Fibroblast of pulmonary artery (primary cell): Measurements from ENCODE around the gene ZFHX3.
A peak's percentile ranks its signal among the peaks of the same experiment; 100 is the strongest.

Source experiments
- DNase-seq: peaks from one replicate; pipeline ENCODE4 v3.0.0-alpha.2; 2010; ENCODE audit warnings: low read depth
- H3K4me3 ChIP-seq: replicated peaks from 2 replicates; pipeline ENCODE4 v1.5.1; 2011; ENCODE audit warnings: low read depth, mild to moderate bottlenecking, control low read depth, low read length, moderate library complexity
- TF ChIP-seq, protein P1 (sequence below): IDR thresholded peaks from 2 replicates; pipeline ENCODE4 v1.5.1; 2011; ENCODE audit warnings: mild to moderate bottlenecking, control low read depth, low read length, inconsistent platforms; ENCODE audit errors: missing control alignments

ZFHX3 gene

DNA sequence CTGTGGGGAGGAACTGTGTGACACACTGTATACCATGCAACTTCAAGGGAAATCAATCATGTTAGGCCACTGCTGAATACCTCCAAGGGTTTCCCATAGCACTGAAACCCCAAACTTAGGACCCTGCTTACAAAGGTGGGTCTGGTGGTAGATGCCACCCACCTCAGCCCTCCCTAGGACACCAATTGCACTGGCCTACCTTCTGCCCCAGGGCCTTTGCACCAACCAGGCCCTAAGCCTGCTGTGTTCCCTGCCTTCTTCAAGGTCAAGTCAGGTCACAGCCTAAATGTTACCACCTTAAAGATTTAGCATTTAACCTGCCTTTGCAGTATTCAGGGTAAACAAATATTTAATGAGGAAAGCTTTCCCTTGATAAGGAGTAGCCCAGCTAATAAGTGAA, 185.8 kb downstream of the ZFHX3 start:
- no peak for DNase-seq
- no peak overlapping the region for H3K4me3 ChIP-seq
- TF ChIP-seq, protein P1, sequence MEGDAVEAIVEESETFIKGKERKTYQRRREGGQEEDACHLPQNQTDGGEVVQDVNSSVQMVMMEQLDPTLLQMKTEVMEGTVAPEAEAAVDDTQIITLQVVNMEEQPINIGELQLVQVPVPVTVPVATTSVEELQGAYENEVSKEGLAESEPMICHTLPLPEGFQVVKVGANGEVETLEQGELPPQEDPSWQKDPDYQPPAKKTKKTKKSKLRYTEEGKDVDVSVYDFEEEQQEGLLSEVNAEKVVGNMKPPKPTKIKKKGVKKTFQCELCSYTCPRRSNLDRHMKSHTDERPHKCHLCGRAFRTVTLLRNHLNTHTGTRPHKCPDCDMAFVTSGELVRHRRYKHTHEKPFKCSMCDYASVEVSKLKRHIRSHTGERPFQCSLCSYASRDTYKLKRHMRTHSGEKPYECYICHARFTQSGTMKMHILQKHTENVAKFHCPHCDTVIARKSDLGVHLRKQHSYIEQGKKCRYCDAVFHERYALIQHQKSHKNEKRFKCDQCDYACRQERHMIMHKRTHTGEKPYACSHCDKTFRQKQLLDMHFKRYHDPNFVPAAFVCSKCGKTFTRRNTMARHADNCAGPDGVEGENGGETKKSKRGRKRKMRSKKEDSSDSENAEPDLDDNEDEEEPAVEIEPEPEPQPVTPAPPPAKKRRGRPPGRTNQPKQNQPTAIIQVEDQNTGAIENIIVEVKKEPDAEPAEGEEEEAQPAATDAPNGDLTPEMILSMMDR: no peak

DNA sequence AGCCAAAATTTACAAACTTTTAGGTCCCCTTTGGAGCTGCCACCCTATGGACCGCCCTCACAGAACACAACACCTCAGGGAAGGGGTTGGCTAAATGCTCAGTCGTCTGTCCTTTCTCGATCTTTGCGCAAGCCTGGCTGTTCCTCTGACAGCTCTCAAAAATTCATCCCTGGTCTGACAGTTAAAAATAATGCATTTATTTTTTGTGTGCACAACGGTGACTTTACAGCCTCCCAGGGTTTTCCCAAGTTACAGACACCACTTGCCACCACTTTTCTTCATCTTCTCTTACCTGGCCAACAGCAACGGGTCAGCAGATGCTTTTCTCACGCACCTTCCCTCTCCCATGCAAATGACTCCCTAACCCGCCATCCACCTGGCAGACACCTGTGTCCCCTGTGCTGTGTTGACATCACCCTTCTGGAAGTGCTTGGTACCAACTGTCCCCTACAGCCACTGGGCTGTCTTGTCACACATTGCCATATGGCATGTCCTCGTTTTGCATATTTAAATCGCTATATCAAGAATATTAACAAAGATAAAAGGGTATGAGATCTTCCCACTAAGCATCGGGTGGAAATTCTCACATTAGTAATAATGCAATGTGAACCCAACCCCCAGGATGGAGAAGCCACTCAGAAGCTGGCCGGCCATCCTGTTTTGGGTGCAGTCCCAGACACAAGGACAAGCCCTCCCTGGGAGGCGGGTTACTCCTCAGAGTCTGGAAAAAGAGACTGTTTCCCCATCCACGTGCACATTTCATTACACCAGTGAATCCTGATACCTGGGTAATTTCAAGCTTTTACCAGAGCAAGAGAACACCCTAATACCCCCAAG, 187.0 kb downstream of the ZFHX3 start:
- no peak for DNase-seq
- TF ChIP-seq, protein P1: no peak
- H3K4me3 ChIP-seq: no peak overlapping the region

- no peak for DNase-seq
- TF ChIP-seq, protein P1: no peak
- H3K4me3 ChIP-seq: no peak overlapping the region
These were observed 188.3 kb downstream of the ZFHX3 start for GRCh38 chr16:72859581-72859980.

DNA sequence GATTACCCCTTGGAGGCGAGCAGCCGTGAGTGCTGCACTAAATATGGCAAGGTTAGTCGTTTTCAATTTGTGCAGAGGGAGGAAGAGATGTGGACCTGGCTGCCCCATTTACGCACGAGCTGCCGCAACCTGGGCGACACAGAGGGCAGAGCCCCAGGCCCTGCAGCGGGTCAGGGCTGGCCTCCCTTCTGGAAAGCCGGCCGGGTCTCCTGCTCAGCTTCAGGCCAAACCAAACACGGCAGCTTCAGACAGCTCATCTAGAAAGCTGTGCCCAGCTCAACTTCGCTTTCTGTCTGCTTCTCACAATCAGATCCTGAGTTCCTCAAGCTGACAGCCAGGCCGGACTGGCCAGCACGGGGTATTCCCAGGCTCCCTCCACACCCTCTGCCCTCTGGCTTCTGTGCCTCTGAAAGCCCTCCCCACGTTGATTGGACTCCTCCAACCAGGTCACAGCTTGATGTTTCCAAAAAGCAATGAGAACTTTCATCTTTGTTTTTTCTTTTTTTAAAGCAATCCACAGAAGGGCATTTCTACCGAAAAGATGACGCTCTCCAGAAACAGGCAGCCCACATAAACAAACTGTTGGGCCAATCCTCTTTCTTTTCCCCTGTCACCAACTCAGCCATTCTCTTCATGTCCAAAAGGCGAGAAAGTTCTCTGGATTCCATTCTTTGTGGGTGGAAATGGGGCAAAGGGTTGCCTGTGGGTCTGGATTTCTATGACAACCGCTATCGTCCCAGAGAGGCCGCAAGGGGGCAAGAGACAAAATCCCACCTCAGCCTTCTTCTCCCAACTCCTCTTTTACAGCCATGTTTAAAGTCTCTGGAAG, 189.0 kb downstream of the ZFHX3 start:
- peak; percentile 56 for DNase-seq
- TF ChIP-seq, protein P1: peak; percentile 19
- H3K4me3 ChIP-seq: no peak overlapping the region

DNA sequence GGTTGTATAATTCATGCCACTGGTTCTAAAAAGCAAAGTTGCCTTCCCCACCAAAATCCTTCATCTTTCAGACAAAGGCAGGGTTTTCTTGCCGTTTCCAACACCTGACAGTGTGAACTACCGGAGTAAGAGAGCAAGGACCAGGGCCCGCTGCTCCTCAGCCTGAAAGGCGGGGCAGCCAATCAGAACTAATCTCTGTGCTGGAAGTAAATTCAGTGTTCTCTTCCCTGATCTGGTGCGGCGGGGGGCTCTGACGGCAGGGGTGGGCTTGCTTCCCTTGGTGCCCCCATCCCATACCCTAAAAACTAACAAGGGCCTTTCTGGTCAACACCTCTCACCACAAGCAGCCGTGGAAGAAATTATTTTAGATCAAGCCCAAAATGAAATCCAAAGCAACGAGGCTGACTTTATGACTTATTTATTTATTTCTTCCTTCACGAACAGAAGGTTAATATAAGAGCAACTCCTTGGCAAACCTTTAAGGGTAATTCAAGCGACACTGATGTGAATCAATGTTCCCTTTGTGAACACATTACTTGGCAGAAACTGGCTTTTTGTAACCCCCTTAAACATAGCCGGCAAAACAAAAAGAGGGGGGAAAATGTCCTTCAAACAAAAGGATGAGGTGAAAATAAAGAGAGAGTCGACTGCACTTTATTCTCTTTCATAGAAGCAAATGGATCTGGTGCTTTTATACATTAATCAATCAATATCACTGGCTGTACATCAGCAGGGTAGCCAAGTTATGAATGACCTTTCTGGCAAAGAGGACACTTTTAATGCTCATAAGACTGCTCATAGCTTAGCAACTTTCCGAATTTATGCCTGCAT, 189.9 kb downstream of the ZFHX3 start:
- no peak for DNase-seq
- TF ChIP-seq, protein P1: no peak
- H3K4me3 ChIP-seq: no peak overlapping the region

- TF ChIP-seq, protein P1: peak; percentile 51
- DNase-seq: peak; percentile 41
- H3K4me3 ChIP-seq: no peak overlapping the region
These were observed 191.1 kb downstream of the ZFHX3 start for GRCh38 chr16:72856797-72857196.
